ENCODE data around the gene ALDH2.
A peak's percentile ranks its signal among the peaks of the same experiment; 100 is the strongest.
"Not testable (repeated sequence)": the region's sequence is repeated elsewhere in the genome, so short reads cannot be mapped to it uniquely, and the experiment has no call there.

The ALDH2 gene

GRCh38 chr12:111766608-111767361, at the start of gene ALDH2:
Gene ALDH2 (plus strand): TSS chr12:111766933. CDS start chr12:111766983, 50 bp downstream.
- DNase-seq = no peak

- not testable (repeated sequence) for DNase-seq
Observed at GRCh38 chr12:111719316-111719715, 47.4 kb upstream of the ALDH2 start.

GRCh38 chr12:111720457-111720856, 46.3 kb upstream of the ALDH2 start:
- DNase-seq = no peak

GRCh38 chr12:111723646-111724360, 42.9 kb upstream of the ALDH2 start:
- DNase-seq = not testable (repeated sequence)

GRCh38 chr12:111728795-111729194, 37.9 kb upstream of the ALDH2 start:
- DNase-seq = no peak

GRCh38 chr12:111730420-111730819, 36.3 kb upstream of the ALDH2 start:
- no peak for DNase-seq

GRCh38 chr12:111732786-111733185, 33.9 kb upstream of the ALDH2 start:
- DNase-seq = no peak

GRCh38 chr12:111733340-111733915, 33.3 kb upstream of the ALDH2 start:
- no peak for DNase-seq

GRCh38 chr12:111739524-111739923, 27.2 kb upstream of the ALDH2 start:
- DNase-seq = not testable (repeated sequence)

- peak; percentile 82 for DNase-seq
Observed at GRCh38 chr12:111741235-111741812, 25.4 kb upstream of the ALDH2 start.

GRCh38 chr12:111745211-111745610, 21.5 kb upstream of the ALDH2 start:
- DNase-seq = no peak

- no peak for DNase-seq
Observed at GRCh38 chr12:111747333-111747732, 19.4 kb upstream of the ALDH2 start.

GRCh38 chr12:111748151-111748672, 18.5 kb upstream of the ALDH2 start:
- DNase-seq = no peak

GRCh38 chr12:111748867-111749266, 17.9 kb upstream of the ALDH2 start:
- no peak for DNase-seq

- DNase-seq = no peak
Observed at GRCh38 chr12:111749391-111749790, 17.3 kb upstream of the ALDH2 start.

GRCh38 chr12:111753144-111753881, 13.4 kb upstream of the ALDH2 start:
- DNase-seq = peak; percentile 72

GRCh38 chr12:111754671-111755070, 12.1 kb upstream of the ALDH2 start:
- DNase-seq = no peak

- no peak for DNase-seq
Observed at GRCh38 chr12:111756196-111756595, 10.5 kb upstream of the ALDH2 start.

GRCh38 chr12:111756681-111757080, 10.1 kb upstream of the ALDH2 start:
- no peak for DNase-seq

- peak; percentile 91 for DNase-seq
Observed at GRCh38 chr12:111757361-111758119, 9.2 kb upstream of the ALDH2 start.

GRCh38 chr12:111758120-111758561, 8.6 kb upstream of the ALDH2 start:
- no peak for DNase-seq

GRCh38 chr12:111759271-111759670, 7.5 kb upstream of the ALDH2 start:
- DNase-seq = no peak
